Measurements from ENCODE around the gene SCGB3A1. TPM values are rescaled to one million over a fixed set of nuclear protein-coding genes. Genes with fewer than 3 reads are reported as not detected.

Gene SCGB3A1
- total RNA-seq, 1 experiment from 2014 or later: not detected

- Histone ChIP-seq H4K8ac (replicated peaks; ENCODE audit: insufficient read length, low read depth, low read length) (no peak overlapping the region), H3T11ph (ENCODE audit: low read length) (no peak overlapping the region), H2BK5ac (ENCODE audit: insufficient read length, low read length) (no peak overlapping the region), H3K14ac (ENCODE audit: insufficient read depth, low read length) (no peak overlapping the region), H3K79me1 (ENCODE audit: insufficient read depth, low read depth, low read length, poor library complexity, severe bottlenecking) (no peaks in the 10 kb centered on the region), H3K4me1 (ENCODE audit: insufficient read depth, low read length) (no peaks in the 10 kb centered on the region), H4K20me1 (ENCODE audit: control insufficient read depth, insufficient read depth, insufficient read length) (no peaks in the 10 kb centered on the region), H3K79me2 (ENCODE audit: insufficient read depth, low read length) (no peaks in the 10 kb centered on the region), H2BK12ac (ENCODE audit: insufficient read length, low read depth, low read length) (no peak overlapping the region), H3K56ac (ENCODE audit: insufficient read length, low read depth, low read length) (no peak overlapping the region), H3K27me3 (ENCODE audit: insufficient read depth, low read length) (no peaks in the 10 kb centered on the region), H3K23me2 (ENCODE audit: insufficient read length, low read depth, low read length, poor library complexity, severe bottlenecking) (no peaks in the 10 kb centered on the region), H2BK20ac (ENCODE audit: low read depth, low read length, poor library complexity, severe bottlenecking) (no peak overlapping the region), H2AK5ac (ENCODE audit: insufficient read length, low read length) (no peak overlapping the region), H4K5ac (ENCODE audit: insufficient read length, low read depth, low read length) (no peak overlapping the region), H3K27ac (ENCODE audit: insufficient read length, low read depth, low read length) (no peak overlapping the region), H3K4ac (ENCODE audit: low read depth, low read length) (no peak overlapping the region), H3K18ac (ENCODE audit: insufficient read length, low read depth, low read length) (no peak overlapping the region), H2BK120ac (ENCODE audit: low read depth, low read length, poor library complexity, severe bottlenecking) (no peak overlapping the region), H3K9me3 (ENCODE audit: control insufficient read depth, low read depth, low read length) (no peaks in the 10 kb centered on the region), H2AFZ (ENCODE audit: low read length) (no peak overlapping the region), H3K9ac (ENCODE audit: extremely low read depth, insufficient read length, low read length) (no peak overlapping the region), H2BK15ac (ENCODE audit: low read depth, low read length) (no peak overlapping the region), H4K91ac (ENCODE audit: insufficient read length, low read depth, low read length) (no peak overlapping the region), H3K4me2 (ENCODE audit: insufficient read depth, insufficient read length, low read length) (no peak overlapping the region), H3K23ac (ENCODE audit: insufficient read length, low read depth, low read length) (no peak overlapping the region)
- Mint-ChIP-seq H3K4me3 (no peak overlapping the region), H3K9me3 (no peaks in the 10 kb centered on the region), H3K27me3 (ENCODE audit: low read depth) (peaks cover 2% of the 10 kb centered on the region; the same call in 1 of the 2 replicates), H3K4me1 (peaks cover 2 to 3% of the 10 kb centered on the region in 2 experiments; a peak in 1 of 4 replicates), H3K27ac (no peak overlapping the region; a peak in 2 of 7 replicates), H3K36me3 (ENCODE audit: insufficient read depth in 1 of 3, low read depth in 3 of 3) (no peaks in the 10 kb centered on the region)
- DNase-seq: no peak
- WGBS (ENCODE audit: extremely low coverage, insufficient read length, low lambda C conversion rate): no CpG with 5 or more reads among the region's 25 CpGs
- TF ChIP-seq CTCF (conservative IDR thresholded peaks at IDR 0.05): no peak
Observed at GRCh38 chr5:180625791-180626660, 34.7 kb upstream of the SCGB3A1 start.
